LNCaP clone FGC (cell line): ENCODE results near the gene TRIP13.
"Not testable (repeated sequence)": the region's sequence is repeated elsewhere in the genome, so short reads cannot be mapped to it uniquely, and the experiment has no call there.

Source experiments
- DNase-seq: peaks from one replicate; pipeline ENCODE4 v3.0.0-alpha.2; 2011; ENCODE audit warnings: low read depth
- H3K4me3 ChIP-seq: 2 replicates; pipeline ENCODE4 v1.5.1; 2011; ENCODE audit warnings: mild to moderate bottlenecking, low read depth, low read length, control low read depth
- TF ChIP-seq, protein P1 (sequence below): IDR thresholded peaks from 2 replicates; pipeline ENCODE4 v1.5.1; 2012; ENCODE audit warnings: mild to moderate bottlenecking; ENCODE audit not compliant: control insufficient read depth, insufficient read depth; ENCODE audit errors: extremely low read depth

Gene TRIP13

DNA sequence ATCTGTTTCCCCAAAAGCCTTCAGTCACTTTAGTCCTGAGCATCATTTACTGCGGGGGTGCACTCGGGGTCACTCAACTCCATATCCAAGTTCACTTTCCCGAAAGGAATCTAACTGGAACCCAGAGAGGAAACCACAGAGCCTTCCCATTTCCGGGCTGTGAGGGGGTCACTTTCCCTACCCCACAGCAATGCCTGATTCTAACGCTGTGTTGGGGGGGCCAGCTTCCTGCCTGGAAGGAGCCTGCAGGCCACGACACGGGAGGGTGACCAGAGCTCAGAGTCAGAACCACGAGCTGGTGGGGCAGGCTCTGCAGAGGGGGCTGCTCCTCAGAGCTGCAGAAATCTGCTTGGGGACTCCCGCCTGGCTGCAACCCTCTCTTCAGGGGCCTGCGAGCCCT lies 20.4 kb upstream of the TRIP13 start:
- DNase-seq: no peak
- TF ChIP-seq, protein P1, sequence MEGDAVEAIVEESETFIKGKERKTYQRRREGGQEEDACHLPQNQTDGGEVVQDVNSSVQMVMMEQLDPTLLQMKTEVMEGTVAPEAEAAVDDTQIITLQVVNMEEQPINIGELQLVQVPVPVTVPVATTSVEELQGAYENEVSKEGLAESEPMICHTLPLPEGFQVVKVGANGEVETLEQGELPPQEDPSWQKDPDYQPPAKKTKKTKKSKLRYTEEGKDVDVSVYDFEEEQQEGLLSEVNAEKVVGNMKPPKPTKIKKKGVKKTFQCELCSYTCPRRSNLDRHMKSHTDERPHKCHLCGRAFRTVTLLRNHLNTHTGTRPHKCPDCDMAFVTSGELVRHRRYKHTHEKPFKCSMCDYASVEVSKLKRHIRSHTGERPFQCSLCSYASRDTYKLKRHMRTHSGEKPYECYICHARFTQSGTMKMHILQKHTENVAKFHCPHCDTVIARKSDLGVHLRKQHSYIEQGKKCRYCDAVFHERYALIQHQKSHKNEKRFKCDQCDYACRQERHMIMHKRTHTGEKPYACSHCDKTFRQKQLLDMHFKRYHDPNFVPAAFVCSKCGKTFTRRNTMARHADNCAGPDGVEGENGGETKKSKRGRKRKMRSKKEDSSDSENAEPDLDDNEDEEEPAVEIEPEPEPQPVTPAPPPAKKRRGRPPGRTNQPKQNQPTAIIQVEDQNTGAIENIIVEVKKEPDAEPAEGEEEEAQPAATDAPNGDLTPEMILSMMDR: no peak

DNA sequence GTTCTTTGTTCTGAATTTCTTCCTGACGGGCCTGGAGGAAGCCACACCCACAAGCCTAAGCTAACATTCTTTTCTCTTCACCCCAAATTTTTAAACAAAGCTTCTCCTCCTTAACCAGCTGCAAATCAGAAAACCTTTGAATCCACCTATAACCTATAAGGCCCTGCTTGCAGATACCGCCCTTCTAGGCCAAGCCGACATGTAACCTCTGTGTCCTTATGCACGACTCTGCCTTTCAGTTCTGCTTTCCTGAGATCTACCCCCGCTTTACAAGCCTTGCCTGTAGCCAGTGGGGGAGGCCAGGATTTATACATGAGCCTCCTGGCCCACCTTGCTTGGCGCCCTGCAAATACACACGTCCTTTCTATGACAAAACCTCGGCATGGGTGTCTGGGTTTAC lies 19.4 kb upstream of the TRIP13 start:
- DNase-seq: no peak
- H3K4me3 ChIP-seq: no peak overlapping the region
- TF ChIP-seq, protein P1: no peak

More for the DNA sequence above, 20.4 kb upstream of the TRIP13 start:
- H3K4me3 ChIP-seq: no peak overlapping the region

DNA sequence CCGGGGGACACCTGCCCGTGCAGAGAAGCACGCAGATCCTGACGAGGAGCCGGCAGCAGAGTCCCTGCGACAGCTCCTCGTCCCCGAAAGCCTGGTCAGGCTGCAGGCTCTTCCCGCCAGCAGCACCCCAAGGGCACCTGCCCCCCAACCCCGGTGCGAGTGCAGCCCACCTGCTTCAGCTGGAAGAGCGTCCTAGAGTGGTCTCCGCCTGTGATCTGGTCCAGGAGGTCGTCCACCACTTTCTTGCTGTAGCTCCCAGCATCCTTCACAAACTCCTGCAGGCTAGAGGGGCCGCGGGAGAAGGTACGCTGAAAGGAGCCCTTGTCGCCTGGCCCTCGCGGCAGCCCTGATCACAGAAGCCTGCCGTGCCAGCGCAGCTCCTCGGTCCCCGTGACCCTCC lies 16.8 kb upstream of the TRIP13 start:
- TF ChIP-seq, protein P1: no peak
- DNase-seq: no peak
- H3K4me3 ChIP-seq: no peak overlapping the region

DNA sequence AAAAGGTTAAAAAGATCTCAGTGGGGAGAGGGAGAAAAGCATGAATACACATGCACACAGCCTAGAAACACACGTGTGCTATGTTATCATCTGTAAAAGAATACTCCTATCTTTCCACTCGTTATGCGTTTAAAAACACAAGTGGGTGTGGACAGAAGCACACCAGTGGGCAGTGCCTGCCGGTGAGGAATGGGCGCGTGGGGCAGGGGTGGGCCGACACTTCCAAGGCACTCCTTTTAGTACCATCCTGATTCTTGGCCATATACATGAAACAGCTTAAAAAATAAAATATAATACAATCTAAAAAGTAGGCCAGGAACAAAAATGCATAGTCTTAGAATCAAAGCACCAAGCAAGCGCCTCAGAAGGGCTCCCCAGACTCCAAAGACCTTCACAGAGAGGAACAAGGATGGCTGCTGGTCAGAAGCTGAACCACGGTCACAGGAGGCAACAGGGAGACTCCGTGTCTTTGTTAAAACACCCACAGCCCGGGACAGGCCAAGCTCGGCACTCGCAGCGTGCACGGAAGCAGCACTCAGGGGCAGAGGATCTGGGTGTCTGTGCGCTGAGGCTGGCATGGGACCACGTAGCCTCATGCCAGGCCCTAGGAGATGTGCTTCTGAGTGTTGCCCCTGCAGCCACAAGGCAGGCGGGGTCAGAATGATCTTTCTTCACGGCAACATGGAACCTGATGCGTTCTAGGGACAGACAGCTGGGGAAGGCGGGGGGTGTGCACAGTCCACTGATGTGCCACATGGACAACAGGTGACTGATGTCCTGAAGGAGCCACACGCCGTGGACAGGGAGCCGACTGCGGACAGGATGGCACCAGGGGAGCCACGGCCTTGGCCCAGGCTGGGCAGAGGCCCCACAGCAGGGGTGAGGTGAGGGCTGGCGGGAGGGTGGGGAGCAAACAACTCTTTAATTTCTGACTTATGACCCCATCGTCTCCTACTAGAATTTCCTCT lies 16.0 kb upstream of the TRIP13 start:
- no peak for DNase-seq
- no peak overlapping the region for H3K4me3 ChIP-seq
- TF ChIP-seq, protein P1: no peak

DNA sequence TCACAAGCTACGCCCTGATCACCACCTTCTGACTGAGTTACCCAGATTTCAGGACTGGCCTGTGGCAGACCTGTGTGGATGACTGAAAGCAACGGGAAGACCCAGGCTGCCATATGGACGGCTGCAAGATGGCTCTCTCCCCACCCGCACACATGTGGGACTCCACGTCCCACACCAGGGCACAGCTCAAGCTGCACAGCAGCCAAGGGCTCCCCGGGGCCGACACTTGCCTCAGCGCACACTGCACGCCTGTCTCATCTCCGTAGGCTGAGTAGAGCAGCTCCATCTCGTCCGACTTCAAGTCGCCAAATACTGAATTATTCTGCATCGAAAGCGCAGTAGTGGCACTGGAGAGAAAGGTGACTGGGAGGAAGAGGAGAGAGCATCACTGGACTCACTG lies 14.6 kb upstream of the TRIP13 start:
- DNase-seq: no peak
- no peak overlapping the region for H3K4me3 ChIP-seq
- TF ChIP-seq, protein P1: no peak

DNA sequence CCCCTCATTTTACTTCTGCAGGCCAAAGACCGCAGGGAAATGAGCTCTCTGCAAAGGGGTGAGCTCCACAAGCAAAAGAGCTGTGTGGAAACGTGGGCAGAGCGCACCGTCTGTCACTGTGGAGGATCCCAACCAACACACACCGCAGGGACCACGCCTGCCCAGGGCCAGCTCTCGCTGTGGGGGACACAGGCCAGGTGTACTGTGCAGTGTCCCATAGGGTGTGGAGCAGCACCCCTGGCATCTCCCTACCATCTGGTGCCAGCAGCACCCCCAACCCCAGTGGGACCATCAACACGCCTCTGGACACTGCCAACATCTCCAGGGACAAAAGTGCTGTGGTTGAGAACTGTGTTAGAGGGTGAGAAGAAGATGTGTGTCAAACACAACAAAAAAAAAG lies 14.0 kb upstream of the TRIP13 start:
- not testable (repeated sequence) for H3K4me3 ChIP-seq, DNase-seq

DNA sequence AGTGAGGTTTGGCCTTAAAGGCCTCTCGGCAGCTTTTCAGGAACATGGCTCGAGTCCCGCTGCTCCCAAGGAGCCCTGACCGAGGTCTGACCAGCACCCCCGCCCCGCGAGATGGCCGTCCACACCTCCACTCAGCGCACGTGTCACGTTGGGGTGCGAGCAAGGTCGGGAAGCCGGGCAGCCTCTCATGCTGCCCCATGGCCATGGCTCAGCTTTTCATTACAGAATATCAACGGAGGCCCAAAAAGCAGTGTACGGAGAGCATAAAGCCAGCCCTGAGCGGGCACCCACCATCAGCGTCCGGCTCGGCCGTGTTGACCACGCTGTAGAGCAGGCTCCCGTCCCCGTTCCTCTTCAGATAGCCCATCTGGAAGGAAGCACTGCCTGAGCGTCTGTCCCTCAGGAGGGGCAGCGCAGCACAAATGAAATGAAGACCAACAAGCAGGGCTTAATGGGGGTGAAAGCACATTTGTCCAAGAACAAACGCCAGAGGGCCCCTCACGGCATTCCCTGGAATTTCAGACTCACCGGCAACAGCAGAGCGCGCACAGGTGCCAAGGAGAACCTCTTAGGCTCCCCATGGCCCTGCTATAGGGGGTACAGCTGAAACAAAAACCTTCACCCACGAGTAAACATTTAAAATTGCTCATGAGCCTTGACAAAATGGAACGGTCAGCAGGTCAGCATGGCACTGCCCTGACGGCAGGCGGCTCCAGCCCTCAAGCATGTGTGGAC lies 11.7 kb upstream of the TRIP13 start:
- DNase-seq: no peak
- TF ChIP-seq, protein P1: no peak
- H3K4me3 ChIP-seq: no peak overlapping the region
